ENCODE measurements around the gene ITIH6.

DNA sequence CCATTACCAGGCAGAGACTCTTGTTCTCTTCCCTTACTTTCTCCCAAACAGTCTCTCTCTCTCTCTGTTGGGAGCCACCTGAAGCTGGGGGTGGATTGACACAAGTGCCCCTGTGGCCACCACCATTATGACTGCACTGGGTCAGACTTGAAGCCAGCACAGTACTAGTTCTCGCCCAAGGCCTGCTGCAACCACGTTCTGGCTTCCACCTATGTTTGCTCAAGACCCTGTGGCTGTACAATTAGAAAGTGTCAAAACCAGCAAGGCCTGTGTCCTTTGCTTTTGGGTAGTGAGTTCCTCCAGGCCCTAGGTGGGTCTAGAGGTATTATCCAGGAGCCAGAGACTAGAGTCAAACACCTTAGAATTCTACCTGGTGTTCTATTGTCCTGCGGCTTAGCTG, 40.5 kb upstream of the ITIH6 start:
- no peak for TF ChIP-seq EZH2 (IDR thresholded peaks at IDR 0.05; ENCODE audit: insufficient read depth, poor library complexity, severe bottlenecking)
- TF ChIP-seq EZH2phosphoT487 (IDR thresholded peaks at IDR 0.05; ENCODE audit: insufficient read depth, low read depth) = no peak
